HG03045 (cell line): ENCODE measurements around the gene PDCL2.
"Not testable (repeated sequence)": the region's sequence is repeated elsewhere in the genome, so short reads cannot be mapped to it uniquely, and the experiment has no call there.

Experiments used
- ATAC-seq: cut with Tn5 transposase; IDR thresholded peaks from one replicate; pipeline ENCODE4 v1.9.1; 2021; ENCODE audit warnings: mild to moderate bottlenecking, moderate library complexity; ENCODE audit not compliant: unreplicated experiment

Gene PDCL2

DNA sequence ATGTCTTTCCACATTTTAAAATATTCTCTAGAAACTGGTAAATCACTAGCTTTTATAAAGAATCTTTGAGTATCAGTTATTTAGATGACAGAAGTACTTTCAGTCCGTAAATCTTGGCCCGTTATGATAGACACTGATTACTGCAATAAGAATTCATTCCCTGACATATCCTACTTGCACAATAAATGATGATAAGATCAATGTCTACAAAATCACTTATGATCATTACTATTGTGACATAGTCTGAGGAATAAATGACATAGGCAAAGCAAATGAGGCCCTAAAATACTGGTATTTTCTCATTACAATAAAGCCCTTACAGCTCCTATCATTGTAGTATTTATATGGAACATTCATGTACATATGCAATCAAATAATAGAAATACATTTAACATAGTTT lies 6.6 kb upstream of the PDCL2 start:
- ATAC-seq, result no peak

DNA sequence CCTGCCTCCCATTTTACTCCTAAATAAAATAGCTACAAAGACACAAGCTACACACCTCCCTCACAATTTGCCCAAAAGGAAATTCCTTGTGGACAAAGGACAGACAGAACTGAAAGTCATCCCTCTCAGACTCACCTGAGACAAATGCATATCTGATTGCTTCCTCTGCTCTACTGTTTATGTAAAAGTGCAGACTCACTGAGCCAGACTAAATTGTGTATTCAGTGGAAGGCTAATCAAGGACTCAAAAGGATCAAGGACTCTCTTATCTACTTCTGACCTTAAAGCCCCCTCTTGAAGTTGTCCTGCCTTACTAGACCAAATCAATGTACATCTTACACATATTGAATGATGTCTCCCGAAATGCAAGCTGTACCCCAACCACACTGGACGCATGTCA lies 3.9 kb downstream of the PDCL2 start:
- ATAC-seq, result no peak

DNA sequence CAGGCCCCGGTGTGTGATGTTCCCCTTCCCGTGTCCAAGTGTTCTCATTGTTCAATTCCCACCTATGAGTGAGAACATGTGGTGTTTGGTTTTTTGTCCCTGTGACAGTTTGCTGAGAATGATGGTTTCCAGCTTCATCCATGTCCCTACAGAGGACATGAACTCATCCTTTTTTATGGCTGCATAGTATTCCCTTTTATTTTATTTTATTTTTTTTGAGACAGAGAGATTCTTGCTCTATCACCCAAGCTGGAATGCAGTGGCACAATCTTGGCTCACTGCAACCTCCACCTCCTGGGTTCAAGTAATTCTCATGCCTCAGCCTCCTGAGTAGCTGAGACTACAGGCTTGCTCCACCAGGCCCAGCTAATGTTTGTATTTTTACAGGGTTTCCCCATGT lies 9.3 kb downstream of the PDCL2 start:
- not testable (repeated sequence) for ATAC-seq

DNA sequence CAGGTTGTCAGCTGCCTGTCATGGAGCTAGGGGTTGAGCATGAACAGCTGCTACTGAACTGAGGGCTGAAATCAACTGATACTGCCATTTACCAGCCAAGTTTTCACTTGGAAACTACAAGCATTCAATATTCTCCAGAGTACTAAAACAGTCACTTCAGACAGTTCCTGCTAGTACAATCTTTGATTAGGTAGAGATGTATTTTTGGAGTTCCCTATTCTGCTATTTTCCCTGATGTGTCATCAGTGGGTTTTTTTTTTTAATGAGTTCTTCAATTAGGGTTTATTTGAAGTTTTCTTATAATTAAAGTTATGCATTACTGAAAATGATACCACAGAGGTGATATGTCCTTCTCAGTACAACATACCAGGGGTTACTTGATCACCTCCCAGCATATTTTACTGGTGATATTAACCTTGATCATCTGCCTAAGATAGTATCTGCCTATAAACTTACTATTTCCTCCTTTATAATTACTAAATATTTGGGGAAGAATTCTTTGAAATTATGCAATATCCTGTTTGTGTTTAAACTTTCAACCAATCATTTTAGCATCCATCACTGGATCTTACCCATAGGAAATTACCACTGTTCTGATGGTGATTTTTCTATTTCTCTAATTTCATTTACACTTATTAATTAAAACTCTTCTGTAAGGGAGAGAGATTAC lies 13.6 kb downstream of the PDCL2 start:
- ATAC-seq, result no peak

DNA sequence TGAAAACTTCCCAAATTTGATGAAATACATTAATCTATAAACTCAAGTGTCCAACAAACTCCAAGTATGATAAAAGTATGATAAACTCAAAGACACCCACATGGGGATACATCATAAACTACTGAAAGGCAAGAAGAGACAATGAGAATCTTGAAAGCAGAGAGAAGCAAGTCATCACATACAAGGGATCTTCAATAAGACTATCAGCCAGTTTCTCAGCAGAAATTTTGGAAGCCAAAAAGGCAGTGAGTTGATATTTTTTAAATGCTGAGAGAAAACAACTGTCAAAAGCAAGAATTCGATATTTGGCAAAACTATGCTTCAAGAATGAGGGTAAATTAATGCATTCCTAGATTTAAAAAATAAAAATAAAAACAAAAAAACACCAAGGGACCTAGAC lies 16.5 kb downstream of the PDCL2 start:
- ATAC-seq, result no peak

DNA sequence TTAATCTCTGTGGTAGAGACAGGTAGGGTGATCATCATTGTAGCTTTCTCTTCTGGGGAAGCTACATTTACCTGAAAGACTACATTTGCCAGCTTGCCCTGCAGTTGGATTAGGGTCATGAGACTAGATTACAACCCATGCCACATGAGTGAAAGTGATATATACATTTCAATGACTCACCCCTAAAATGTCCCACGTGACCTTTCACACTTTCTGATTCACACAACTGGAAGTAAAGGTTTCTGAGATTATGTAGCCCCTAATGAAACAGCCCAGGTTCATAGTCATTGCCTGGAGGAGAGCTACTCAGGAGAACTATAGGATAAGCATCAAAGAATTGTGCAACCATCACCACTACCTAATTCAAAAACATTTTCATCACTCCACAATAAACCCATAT lies 17.8 kb downstream of the PDCL2 start:
- no peak for ATAC-seq

DNA sequence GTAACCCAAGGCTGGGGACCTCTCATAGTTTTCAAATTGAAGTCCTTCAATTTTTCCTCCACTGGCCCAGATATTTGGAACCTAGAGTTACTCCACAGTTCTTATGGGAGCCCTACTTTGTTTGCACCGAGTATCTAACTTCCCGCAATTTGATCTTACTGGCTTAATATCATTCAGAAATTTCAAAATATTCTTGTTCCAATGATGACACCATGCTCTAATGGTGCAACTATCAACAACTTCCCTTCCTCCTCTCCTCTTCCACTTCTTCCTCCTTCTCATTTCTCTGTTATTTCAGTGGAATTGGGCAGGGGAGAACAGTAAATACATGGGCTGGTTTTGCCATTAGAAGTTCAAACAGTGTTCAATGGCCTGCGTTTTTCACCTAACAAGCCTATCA lies 20.2 kb downstream of the PDCL2 start:
- no peak for ATAC-seq

DNA sequence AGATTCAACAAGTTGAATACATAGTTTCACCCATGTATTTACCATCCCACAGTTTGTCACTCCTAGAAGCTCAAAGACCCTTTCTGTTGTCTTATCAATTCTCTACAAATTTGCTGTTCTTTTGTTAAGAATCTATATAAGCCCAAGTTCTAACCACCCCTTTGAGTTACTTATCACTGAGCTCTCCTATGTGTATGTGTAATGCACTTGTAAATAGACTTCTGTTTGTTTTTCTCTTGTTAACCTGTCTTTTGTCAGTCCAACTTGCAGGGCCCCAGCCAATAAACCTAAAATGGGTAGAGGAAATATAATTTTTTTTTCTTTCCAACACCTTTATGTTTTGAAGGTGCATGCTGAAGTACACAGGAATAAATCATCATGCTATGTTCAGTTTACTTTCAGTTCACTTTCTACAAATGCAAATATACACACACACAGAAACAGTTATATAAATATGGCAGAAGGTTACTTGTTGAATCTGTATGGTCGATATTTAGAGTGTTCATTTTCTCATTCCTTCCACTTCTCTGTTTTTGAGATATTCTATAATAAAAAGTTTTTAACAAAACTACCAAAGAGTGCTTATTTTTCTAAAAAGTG lies 23.0 kb downstream of the PDCL2 start:
- ATAC-seq, result no peak

DNA sequence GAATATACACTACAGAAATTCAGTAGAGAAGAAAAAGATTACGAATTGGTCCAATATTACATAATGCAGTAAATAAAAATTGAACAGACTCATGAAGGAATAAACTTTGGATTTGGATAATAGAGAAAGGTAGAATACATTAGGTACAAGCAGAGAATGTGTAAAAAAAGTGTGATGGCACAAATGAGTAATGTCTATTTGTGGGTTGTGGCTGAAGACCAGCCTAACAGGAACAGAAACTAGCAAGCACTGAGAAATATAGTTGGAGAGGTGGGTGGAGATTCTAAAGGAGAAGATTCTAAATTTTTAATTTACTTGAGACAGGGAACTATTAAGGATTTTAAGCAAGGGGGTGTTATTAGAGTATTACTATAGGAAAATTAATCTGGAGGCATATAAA lies 30.2 kb downstream of the PDCL2 start:
- ATAC-seq, result peak; percentile 98

DNA sequence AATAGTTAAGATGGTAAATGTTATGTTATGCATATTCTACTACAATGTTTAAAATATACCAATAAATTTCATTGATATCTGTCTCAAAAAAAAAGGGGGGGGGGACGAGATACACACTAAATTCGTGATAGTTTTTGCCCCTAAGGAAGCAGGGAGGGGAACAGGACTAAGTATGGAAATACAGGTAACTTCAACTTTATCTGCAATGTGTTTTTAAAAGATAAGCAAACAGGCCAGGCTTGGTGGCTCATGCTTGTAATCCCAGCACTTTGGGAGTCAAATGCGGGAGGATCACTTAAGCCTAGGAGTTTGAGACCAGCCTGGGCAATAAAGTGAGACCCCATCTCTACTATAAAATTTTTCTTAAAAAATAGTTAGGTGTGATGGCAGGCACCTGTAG lies 31.9 kb downstream of the PDCL2 start:
- no peak for ATAC-seq

DNA sequence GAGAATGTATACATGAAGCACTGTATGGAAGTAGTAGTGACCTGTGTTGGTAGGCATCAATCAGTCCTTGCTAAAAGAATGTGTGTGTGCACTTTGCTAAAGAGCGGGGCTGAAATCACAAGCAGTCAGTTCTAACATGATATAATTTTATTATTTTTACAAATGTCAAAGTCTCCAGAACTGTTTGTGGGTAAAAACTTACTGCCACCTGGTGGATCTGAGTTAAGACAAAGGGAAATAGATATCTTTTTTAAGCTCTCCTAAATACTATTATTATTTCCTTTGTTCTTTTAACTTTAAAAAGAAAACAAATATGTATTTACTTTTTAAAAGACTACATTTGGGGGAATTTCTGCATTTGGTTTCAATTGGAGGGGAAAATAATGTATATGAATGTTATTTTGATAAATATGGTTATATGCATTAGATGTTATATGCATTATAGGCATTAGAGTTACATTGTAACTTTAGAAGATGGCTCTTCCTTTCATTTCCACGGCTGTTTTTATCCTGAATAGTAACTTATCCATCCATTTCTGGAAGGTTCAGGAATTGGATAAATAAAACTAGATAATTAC lies 37.5 kb downstream of the PDCL2 start:
- no peak for ATAC-seq

DNA sequence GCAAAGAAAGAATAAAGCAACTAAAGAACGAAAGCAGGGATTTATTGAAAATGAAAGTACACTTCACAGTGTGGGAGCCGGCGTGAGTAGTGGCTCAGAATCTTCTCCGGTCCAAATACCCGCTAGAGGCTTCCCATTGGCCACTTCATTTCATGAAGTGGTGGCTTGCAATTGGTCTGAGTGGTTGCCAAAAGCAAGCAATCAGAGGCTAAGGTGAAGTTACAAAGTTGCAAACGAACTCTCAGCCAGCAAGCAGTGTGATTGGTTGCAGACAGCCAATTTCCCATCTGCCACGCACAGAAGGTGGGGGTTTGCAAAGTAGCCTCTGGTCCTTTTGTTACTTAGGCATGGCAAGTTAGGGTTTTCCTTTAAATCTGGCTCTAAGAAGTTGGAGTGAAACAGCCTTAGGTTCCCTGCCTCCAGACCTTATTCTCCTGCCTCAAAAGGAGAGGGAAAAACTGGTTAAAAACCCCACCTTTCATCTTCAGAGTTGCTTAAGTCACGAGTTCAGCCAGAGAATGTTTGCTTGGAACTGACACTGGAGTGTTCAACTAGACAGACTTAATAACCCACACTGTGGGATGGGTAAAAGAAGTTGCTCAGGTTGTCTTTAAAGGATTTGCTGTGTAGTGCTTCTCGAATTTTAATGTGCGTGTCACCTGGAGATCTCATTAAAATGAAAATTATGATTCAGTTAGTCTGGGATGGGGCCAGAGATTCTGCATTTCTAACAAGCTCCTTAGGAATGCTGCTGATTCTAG lies 38.4 kb downstream of the PDCL2 start:
- ATAC-seq, result no peak

DNA sequence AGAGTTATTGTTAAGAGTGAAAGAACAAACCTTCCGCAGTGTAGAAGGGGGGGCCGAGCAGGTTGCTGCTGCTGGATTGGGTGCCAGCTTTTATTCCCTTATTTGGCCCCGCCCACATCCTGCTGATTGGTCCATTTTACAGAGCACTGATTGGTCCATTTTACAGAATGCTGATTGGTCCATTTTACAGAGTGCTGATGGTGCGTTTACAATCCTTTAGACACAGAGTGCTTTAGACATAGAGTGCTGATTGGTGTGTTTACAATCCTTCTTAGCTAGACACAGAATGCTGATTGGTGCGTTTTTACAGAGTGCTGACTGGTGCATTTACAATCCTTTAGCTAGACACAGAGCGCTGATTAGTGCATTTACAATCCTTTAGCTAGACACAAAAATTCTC lies 40.1 kb downstream of the PDCL2 start:
- not testable (repeated sequence) for ATAC-seq

DNA sequence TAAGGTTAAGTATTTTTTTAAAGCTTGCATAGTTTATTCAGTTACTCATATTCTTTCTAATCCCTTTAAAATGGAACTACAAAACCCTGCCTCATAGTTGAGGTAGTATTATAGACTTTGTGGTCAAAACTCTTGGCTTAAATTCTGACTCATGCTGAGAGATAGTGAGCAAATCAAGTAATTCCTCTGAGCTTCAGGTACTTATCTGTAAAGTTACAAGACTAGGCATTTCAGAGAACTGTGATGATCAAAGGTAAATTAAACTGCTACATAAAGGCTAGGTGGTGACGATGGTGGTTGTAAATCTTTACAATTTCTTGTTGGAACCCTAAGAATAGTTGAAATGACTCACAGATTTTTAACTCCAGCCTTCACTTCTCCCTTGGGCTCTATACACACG lies 42.2 kb downstream of the PDCL2 start:
- ATAC-seq, result no peak

DNA sequence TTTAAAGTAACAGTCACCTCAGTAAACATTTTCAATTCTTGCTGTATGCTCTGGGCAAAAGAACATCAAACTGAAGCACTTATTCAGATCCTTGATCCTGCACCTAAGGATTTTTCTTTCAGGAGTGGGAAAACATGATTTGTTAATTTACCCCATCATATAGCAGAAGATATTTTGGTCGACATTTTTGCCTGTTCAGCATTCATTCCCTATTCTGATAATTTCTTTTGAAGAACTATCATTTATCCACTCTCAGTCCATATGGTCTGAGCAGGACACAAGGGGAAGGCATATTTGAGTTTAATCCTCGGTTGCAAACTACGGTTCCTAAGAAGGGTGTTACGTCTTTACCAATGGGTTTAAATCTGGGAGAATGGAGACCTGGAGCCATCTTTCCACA lies 44.1 kb downstream of the PDCL2 start:
- ATAC-seq, result no peak

DNA sequence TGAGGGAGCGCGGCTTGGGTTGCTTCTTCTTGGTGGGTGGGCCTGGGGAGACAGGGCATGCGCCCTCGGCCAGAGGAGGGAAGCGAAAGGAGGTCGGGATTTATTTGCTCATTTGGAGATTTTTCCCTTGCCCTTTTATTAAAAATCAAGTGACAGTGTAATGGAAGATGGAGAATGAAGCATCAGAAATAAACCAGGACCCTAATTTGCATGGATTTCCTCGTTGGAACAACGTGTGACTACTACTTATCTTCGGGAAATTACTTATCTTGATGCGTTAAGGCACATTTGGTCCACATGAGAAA lies 44.6 kb downstream of the PDCL2 start:
- no peak for ATAC-seq

DNA sequence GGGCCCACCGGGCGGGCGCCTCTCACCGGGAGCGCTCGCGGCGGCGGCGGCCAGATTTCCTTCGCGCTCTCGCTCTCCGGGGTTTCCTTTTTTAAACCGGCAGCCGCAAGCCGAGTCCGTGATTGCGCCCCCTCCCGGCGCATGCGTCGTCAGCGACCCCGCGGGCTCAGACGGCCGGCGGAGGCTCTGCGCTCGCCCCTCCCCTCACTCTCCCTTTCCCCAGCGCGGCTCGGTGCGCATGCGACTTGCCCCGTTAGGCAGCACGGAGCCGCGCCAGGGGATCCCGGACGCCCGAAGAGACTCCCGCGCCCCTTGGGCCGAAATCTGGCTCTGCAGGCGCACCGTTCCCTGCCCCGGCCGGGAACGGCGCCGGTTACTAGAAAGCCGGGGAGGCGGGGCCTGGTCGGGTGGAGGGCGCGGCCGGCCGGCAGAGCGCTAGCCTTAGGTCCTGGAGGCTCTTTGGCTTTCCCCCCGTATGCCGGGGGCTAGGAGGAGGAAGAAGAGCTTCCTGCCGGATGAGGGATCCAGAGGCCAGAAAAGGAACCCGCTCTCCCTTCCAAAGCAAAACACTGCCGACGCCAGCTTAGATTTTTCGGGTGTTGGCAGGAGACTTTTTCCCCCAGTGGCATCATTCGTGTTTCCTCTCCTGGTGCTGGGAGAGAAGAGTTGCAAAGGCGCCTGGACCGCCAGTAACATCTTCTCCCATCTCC lies 45.1 kb downstream of the PDCL2 start, which contains the start of gene CLOCK:
TSS of gene CLOCK (minus strand) at position 154 of the 710 bp plus-strand sequence. CDS start 64,124 bp downstream, outside the sequence.
- peak; percentile 78 for ATAC-seq

DNA sequence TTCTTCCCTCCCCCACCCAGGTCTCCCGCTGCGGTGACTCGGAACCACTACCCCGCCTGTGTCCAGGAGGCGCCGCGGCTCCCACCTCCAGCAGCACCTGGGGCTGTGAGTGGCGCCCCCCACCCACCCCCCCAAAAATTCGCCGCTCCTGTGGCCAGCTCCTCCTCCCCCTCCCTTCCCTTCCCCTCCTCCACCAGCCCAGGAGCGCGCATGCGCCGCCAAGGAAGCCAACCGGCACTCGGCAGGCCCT lies 45.6 kb downstream of the PDCL2 start:
- ATAC-seq, result peak; percentile 54

DNA sequence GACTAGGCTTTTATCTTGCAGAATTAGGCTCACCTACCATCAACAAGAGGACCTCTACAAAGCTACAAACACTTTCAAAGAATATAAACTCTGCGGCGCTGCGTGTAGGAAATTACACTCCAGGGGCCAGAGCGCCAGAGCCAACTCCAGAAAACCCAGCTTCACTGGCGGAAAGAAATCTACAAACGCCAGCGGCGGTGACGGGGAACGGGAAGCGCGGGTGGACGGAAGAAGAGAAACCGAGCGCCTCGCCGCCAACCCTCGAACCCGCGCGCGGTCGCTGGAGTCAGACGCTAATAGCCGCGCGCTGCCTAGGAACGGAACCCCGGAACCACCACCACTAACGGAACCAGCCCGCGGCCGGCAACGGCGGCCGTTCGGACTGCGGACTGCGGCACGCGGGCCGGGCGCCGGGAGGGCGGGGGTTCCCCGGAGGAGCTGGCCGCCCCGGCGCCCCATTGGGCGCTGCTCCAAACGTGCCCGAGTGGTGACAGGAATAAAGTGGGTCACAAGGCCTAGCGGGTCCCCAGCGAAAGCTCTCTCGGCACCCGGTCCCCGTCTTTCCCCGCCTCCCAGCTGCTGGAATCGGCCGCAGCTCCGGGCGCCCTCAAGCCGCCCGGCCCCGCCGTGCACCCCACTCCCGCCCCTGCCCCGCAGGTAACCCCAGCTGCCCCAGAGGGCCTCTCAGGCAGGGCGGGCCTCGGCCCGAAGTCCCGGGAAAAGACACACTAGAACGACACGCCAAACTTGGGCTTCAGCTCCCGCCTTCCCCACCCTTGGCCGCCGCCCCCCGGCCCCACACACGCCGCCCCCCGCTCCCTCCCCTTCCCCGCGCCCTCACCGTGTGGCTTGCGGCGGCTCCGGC lies 46.2 kb downstream of the PDCL2 start:
- peak; percentile 54 for ATAC-seq

DNA sequence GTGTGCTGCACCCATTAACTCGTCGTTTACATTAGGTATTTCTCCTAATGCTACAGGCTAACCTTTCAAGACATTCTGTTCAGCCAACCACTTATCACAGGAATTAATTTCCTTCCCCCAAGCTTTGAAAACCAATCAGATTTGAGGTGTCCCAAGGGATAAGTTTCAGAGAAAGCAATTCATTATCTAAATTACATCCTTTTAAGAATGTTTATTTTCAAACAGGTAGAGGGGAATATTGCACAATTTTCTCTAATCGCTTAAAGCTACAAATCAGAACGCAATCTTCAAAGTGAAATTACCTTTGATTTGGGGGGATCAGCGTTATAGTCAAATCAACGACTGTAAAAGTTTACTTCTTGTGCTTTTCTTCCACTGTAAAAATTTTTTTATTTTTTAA lies 46.9 kb downstream of the PDCL2 start:
- ATAC-seq, result no peak

DNA sequence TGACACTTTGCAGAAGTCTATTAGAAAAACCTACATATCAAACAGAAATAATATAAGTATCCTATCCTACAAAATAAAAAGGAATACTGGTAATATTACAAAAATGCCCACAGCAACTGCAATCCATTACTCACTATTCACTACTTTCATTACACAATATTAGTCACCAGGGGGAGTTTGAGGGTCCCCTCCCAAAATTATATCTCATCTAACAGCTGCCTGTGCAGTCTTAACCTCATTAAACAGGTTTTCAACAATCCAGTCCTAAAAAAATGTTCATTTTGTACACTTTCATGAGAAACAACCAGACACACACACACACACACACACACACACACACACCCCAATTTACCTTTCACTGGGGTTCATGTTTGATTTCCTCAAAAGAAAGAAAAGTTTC lies 48.2 kb downstream of the PDCL2 start:
- no peak for ATAC-seq
